Retinal pigment epithelial cell (primary cell): ENCODE measurements around the gene MEIS2.

Experiments used
- DNase-seq: peaks from one replicate; pipeline ENCODE4 v3.0.0-alpha.2; 2010; ENCODE audit warnings: low read depth
- H3K4me3 ChIP-seq: 2 replicates; pipeline ENCODE4 v1.5.1; 2011; ENCODE audit warnings: mild to moderate bottlenecking, low read length, control low read depth, moderate library complexity
- TF ChIP-seq, protein P1 (sequence below): conservative IDR thresholded peaks from 2 replicates; pipeline ENCODE4 v1.5.1; 2011; ENCODE audit warnings: low read depth, low read length, control low read depth, inconsistent platforms

MEIS2 gene

DNA sequence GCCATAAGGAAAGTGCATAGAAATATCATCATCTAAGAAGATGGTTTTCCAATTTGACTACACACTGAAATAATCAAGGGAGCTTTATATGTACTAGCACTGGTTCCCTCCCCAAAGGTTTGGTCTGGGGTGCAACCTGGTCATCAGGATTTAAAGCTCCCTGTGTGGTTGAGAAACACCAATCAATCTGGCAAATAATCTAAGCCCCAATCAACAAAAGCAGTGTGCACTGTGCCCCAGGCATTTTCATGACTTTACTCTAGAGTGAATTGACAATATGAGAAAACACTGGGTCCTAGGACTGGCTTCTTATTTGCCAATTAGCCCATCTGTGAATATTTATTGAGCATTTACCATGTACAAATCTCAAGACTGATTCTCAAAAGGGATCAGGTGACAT lies 255.1 kb downstream of the MEIS2 start:
- H3K4me3 ChIP-seq: no peak overlapping the region
- TF ChIP-seq, protein P1, sequence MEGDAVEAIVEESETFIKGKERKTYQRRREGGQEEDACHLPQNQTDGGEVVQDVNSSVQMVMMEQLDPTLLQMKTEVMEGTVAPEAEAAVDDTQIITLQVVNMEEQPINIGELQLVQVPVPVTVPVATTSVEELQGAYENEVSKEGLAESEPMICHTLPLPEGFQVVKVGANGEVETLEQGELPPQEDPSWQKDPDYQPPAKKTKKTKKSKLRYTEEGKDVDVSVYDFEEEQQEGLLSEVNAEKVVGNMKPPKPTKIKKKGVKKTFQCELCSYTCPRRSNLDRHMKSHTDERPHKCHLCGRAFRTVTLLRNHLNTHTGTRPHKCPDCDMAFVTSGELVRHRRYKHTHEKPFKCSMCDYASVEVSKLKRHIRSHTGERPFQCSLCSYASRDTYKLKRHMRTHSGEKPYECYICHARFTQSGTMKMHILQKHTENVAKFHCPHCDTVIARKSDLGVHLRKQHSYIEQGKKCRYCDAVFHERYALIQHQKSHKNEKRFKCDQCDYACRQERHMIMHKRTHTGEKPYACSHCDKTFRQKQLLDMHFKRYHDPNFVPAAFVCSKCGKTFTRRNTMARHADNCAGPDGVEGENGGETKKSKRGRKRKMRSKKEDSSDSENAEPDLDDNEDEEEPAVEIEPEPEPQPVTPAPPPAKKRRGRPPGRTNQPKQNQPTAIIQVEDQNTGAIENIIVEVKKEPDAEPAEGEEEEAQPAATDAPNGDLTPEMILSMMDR: no peak
- DNase-seq: no peak

DNA sequence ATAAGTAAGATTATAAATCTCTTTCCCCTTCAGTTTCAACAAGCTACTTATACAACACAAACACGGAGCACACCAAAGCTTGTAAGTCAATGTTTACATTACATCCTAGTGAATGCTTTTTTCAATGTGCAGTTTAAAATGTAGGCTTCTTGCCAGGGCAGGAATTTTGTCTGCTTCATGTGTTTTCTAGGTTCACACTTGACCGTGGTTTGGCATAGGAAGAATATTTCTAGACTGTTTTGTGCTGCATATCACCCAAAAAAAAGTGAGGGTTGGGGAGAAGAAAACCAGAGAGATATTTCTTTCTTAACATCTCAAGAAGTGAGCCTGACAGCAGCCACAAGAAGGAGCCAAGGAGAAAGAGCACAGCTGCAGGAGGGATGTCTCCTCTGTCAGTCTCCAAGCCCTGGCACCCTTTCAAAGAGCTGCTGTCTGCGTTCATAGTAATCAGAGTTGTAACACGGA lies 255.8 kb downstream of the MEIS2 start:
- TF ChIP-seq, protein P1: peak; percentile 7
- no peak for DNase-seq

DNA sequence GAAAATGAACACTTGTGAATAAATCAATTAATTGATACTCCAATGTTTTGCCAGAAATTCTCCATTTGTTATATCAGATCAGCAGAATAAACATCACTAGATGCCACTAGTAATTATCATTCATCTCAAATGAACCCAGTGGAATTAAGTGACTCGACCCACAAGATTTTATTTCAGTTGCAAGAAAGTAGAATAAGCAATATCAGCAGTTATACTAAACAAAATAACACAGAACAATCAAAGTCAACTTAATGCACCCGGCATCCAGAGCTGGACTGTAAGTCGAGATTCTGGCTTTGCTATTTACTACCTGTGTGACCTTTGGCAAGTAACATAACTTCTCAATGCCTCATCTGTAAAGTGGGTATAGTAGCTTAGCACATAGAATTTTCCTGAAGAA lies 256.5 kb downstream of the MEIS2 start:
- no peak for DNase-seq
- TF ChIP-seq, protein P1: no peak
- H3K4me3 ChIP-seq: no peak overlapping the region

More for the DNA sequence above, 255.8 kb downstream of the MEIS2 start:
- no peak overlapping the region for H3K4me3 ChIP-seq

DNA sequence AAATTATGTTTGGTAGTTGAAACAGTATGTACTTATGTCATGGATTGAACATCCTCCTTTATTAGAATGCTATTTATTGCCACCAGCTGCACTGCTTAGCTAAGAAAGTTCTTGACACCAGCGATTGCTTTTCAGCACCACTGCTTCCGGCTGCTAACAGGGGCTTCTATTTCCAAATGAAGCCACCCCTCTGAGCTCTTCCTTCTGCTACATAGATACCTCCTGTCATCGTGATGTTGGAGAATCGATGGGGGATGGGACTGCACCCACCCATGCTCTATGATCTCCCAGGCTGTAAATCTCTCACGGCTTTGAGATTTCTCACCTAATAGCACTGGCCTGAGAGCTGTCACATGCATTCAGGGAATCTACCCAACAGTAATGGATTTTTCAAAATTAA lies 259.2 kb downstream of the MEIS2 start:
- TF ChIP-seq, protein P1: no peak
- no peak for DNase-seq
- H3K4me3 ChIP-seq: no peak overlapping the region
